Esophagus muscularis mucosa (tissue), 4 donors: Measurements from ENCODE around the gene ULK4. TPM values are rescaled to one million over a fixed set of nuclear protein-coding genes. Genes with fewer than 3 reads are reported as not detected.

Experiments used
- DNase-seq: peaks from one replicate; pipeline ENCODE4 v3.0.0-alpha.2; 2017; ENCODE audit errors: extremely low spot score
- H3K27ac ChIP-seq, 4 donors: fragments of 200-600 bp; sonication (generic); replicated peaks in 1 of 4; 1 replicate in 3 of 4; 2 replicates in 1 of 4; pipeline ENCODE4 v1.5.1; 2016 to 2019; ENCODE audit warnings: mild to moderate bottlenecking in 1 of 4
- H3K27me3 ChIP-seq, 4 donors: fragments of 200-600 bp; sonication (generic); one replicate each; pipeline versions ENCODE4 v1.5.1 to v1.6.0; 2016 to 2019
- H3K36me3 ChIP-seq, 4 donors: fragments of 200-600 bp; sonication (generic); one replicate each; pipeline ENCODE4 v1.5.1; 2016 to 2019
- H3K4me1 ChIP-seq, 4 donors: fragments of 200-600 bp; sonication (generic); one replicate each; pipeline ENCODE4 v1.5.1; 2016 to 2019
- H3K4me3 ChIP-seq, 4 donors: fragments of 200-600 bp; sonication (generic); 1 replicate in 2 of 4; 2 replicates in 2 of 4; pipeline ENCODE4 v1.5.1; 2016 to 2019; ENCODE audit warnings: mild to moderate bottlenecking in 4 of 4, moderate library complexity in 1 of 4
- H3K9me3 ChIP-seq, 4 donors: fragments of 200-600 bp; sonication (generic); 1 replicate in 3 of 4; 2 replicates in 1 of 4; pipeline ENCODE4 v1.5.1; 2016 to 2019
- CTCF ChIP-seq, 3 experiments: fragments of 200-600 bp in 2 of 3; fragments of 450-650 bp in 1 of 3; sonication (generic) in 2 of 3; IDR thresholded peaks; one replicate each; pipeline ENCODE4 v1.5.1; 2017 to 2019; ENCODE audit warnings: antibody characterized with exemption in 3 of 3, mild to moderate bottlenecking in 2 of 3, moderate library complexity in 1 of 3
- EP300 ChIP-seq: sonication (generic); formaldehyde crosslinking; IDR thresholded peaks from one replicate; pipeline ENCODE4 v1.6.1; 2017; ENCODE audit warnings: antibody characterized with exemption
- POLR2A ChIP-seq: fragments of 450-650 bp; IDR thresholded peaks from one replicate; pipeline ENCODE4 v1.6.1; 2017; ENCODE audit warnings: antibody characterized with exemption, moderate library complexity, mild to moderate bottlenecking, low read depth
- POLR2AphosphoS5 ChIP-seq, 2 donors: sonication (generic); formaldehyde crosslinking; IDR thresholded peaks; one replicate each; pipeline ENCODE4 v1.6.1; 2017; ENCODE audit warnings: antibody characterized with exemption in 2 of 2
- WGBS: methylation state at CpG from one replicate; pipeline ENCODE4 v1.1.5; 2018; 5-methylcytosine and 5-hydroxymethylcytosine counted together
- intact Hi-C: fragments of 100-400 bp; cut with DNase I; formaldehyde crosslinking; loops from one replicate; pipeline ENCODE4 v1.15.1; 2023
- total RNA-seq, 4 donors: library from RNA; depleted of rRNA; stranded (reverse); fragments of >200 nt; gene quantifications; one replicate each; pipeline versions ENCODE4 v1.1.0 to v1.2.1, GENCODE V29; 2016

Gene ULK4
- total RNA-seq, 4 donors from 2014 or later = 4.2 to 15.4 (median 11.0) TPM

DNA sequence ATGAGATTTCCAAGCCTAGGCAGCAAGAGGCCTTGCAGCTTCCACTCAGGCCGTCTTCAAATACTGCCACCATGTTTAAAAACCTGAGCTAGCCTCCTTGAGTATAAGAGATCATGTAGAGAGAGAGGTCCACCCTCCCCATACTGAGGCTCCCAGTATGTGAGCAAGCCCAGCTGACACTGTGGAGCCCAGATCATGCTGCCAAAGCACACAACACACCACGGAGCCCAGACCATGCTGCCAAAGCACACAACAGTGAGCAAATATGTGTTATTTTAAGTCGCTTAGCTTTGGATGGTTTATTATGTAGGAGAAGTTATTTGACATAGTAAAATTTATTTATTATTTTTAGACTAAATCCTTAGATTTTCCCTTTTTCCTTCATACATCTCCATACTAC is 428.9 kb downstream of the ULK4 start:
- Histone ChIP-seq H3K36me3 (no peaks in the 10 kb centered on the region), H3K9me3 (no peaks in the 10 kb centered on the region), H3K27me3 (no peaks in the 10 kb centered on the region), H3K4me3 (no peak overlapping the region), H3K4me1 (no peaks in the 10 kb centered on the region), H3K27ac (no peak overlapping the region)
- TF ChIP-seq POLR2A = no peak
- no peak for TF ChIP-seq CTCF (IDR thresholded peaks at IDR 0.05)
- no peak for TF ChIP-seq POLR2AphosphoS5 (IDR thresholded peaks at IDR 0.05)
- no peak for TF ChIP-seq EP300
- intact Hi-C loops = no loop called here
- 94% methylated on average over 3 of the region's 3 CpGs for WGBS
- no peak for DNase-seq

- 89% methylated on average over 5 of the region's 5 CpGs for WGBS
- intact Hi-C loops = no loop called here
These were observed 434.8 kb downstream of the ULK4 start for GRCh38 chr3:41526995-41527573.

DNA sequence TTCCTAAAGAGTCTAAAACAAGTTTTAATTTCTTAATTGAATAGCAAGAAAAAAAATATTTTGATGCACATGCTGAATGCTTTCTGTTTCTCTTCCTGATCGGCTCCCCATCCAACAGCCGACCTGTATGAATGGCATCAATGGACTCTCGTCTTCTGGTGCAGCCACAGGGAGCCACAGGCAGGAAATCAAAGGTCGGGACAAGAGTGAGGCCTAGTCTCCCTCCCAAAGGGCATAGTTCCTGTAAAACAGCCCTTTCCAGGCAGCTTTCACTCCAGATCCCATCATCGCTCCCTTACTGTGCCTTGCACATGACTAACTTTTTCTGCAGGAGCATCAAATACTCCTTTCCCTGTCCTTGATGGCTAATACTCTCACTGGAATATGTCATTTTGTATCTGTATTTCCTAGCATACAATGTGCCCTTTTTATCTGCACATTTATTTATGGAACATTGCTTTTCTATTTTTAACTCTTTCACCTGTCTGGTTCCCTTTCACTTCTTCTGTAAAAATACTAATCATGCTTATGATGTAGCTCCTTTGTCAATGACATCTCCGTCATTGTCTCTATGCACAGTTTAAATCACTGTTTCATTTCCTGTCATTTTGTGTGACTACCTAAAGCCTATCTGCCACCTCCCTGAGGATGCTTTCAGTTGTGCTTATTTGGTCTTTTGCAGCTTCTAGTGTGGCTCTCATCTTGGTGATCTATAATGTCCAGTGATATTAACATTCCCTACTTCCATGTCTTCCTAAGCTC is 436.4 kb downstream of the ULK4 start:
- Histone ChIP-seq H3K9me3 (no peaks in the 10 kb centered on the region), H3K27ac (no peak overlapping the region), H3K27me3 (no peaks in the 10 kb centered on the region), H3K4me1 (no peaks in the 10 kb centered on the region), H3K4me3 (no peak overlapping the region), H3K36me3 (no peaks in the 10 kb centered on the region)
- no peak for TF ChIP-seq CTCF (IDR thresholded peaks at IDR 0.05)
- no peak for TF ChIP-seq POLR2AphosphoS5 (IDR thresholded peaks at IDR 0.05)
- no peak for TF ChIP-seq POLR2A
- TF ChIP-seq EP300 = no peak
- DNase-seq = no peak
- intact Hi-C loops = no loop called here
- 87% methylated on average over 6 of the region's 6 CpGs for WGBS

More at GRCh38 chr3:41526995-41527573, 434.8 kb downstream of the ULK4 start:
- H3K9me3 ChIP-seq = no peaks in the 10 kb centered on the region
- no peaks in the 10 kb centered on the region for H3K36me3 ChIP-seq
- TF ChIP-seq CTCF (IDR thresholded peaks at IDR 0.05) = no peak
- no peak for TF ChIP-seq EP300
- no peak for TF ChIP-seq POLR2AphosphoS5 (IDR thresholded peaks at IDR 0.05)
- DNase-seq = no peak
- H3K27me3 ChIP-seq = no peaks in the 10 kb centered on the region
- H3K27ac ChIP-seq = no peak overlapping the region
- H3K4me3 ChIP-seq = no peak overlapping the region
- no peaks in the 10 kb centered on the region for H3K4me1 ChIP-seq

DNA sequence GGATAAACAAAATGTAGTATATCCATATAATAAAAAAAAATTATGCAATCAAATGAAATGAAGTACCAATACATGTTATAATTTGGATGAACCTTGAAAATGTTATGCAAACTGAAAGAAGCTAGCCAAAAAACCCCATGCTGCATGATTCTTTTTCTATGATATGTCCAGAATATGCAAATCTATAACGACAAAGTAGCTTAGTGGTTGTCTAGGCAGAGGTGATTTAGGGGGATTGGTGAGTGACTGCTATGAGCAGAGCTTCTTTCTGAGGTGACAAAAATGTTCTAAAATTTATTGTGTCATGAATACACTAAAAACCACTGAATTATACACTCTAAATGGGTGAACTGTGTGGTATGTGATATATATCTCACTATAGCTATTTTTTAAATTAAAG is 438.0 kb downstream of the ULK4 start:
- WGBS = 96% methylated on average over 1 of the region's 1 CpG
- intact Hi-C loops = no loop called here
- TF ChIP-seq EP300 = no peak
- no peaks in the 10 kb centered on the region for H3K36me3 ChIP-seq
- no peak overlapping the region for H3K27ac ChIP-seq
- DNase-seq = no peak
- H3K4me3 ChIP-seq = no peak overlapping the region
- H3K9me3 ChIP-seq = no peaks in the 10 kb centered on the region
- no peaks in the 10 kb centered on the region for H3K27me3 ChIP-seq
- H3K4me1 ChIP-seq = no peaks in the 10 kb centered on the region

DNA sequence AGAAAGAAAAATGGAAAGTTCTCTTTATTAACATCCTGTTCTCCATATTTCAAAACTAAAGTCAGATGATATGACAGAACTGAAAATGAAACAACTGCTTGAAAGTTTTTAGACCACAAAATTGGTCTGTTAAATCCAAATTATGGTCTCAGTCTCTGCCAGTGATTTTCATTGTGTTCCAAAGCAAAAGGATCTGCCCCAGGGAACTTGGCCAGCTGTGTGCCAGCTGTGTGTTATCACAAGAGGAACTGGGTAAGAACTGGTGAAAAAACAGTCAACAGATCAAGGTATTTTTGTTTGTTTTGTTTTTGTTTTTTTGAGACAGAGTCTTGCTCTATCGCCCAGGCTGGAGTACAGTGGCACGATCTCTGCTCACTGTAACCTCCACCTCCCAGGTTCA is 439.3 kb downstream of the ULK4 start:
- Histone ChIP-seq H3K4me3 (no peak overlapping the region), H3K36me3 (no peaks in the 10 kb centered on the region), H3K27me3 (no peaks in the 10 kb centered on the region), H3K9me3 (no peaks in the 10 kb centered on the region), H3K27ac (no peak overlapping the region), H3K4me1 (no peaks in the 10 kb centered on the region)
- WGBS = 88% methylated on average over 2 of the region's 2 CpGs
- DNase-seq = no peak
- intact Hi-C loops = no loop called here
- TF ChIP-seq POLR2A = no peak
- no peak for TF ChIP-seq EP300
- no peak for TF ChIP-seq POLR2AphosphoS5 (IDR thresholded peaks at IDR 0.05)
- TF ChIP-seq CTCF (IDR thresholded peaks at IDR 0.05) = no peak
